Measurements from ENCODE around the gene ALPK3. TPM values are rescaled to one million over a fixed set of nuclear protein-coding genes. Genes with fewer than 3 reads are reported as not detected.
A peak's percentile ranks its signal among the peaks of the same experiment; 100 is the strongest.

ALPK3 gene
- polyA plus RNA-seq, 4 donors, result 0.22 to 8.0 (median 0.93) TPM

DNA sequence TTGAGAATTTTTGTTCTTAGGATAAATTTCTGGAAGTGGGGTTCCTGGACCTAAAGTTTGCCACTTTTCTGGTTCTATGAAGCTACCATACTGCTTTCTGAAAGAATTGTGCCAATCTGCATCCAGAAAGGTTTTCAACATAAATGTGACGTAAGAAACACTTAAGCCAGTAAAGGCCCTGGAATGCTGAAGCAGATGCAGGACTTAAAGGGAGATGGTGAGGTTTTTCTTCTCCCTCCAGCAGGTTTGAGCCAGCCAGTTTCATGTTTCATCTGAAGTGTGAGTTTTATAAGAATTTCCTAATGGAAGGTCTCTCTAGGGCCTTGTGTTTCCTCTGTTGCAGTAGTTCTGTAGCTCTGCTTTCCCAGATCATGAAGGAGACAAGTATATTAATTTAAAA is 35.7 kb upstream of the ALPK3 start:
- Histone ChIP-seq H3K4me3 (ENCODE audit: low read depth in 1 of 3, low read length in 3 of 3) (no peak overlapping the region), H3K36me3 (ENCODE audit: control insufficient read depth in 3 of 3, insufficient read depth in 2 of 3, low read depth in 1 of 3, low read length in 3 of 3) (peaks cover 8 to 60% (median 19%) of the 10 kb centered on the region in 3 donors), H3K4me1 (ENCODE audit: control insufficient read depth in 3 of 3, insufficient read depth in 2 of 3, low read depth in 1 of 3, low read length in 2 of 3) (peaks cover 0 to 4% (median 0%) of the 10 kb centered on the region in 3 donors), H3K27me3 (ENCODE audit: control insufficient read depth in 3 of 3, insufficient read depth in 3 of 3, low read length in 3 of 3) (no peaks in the 10 kb centered on the region), H3K27ac (ENCODE audit: low read depth in 1 of 3, low read length in 2 of 3) (no peak overlapping the region), H3K9me3 (ENCODE audit: control insufficient read depth in 2 of 2, insufficient read depth in 1 of 2, low read depth in 1 of 2, low read length in 1 of 2) (no peaks in the 10 kb centered on the region)
- no peak for FAIRE-seq
- 94 to 100% (median 100%) methylated on average over 1 of the region's 1 CpG for WGBS, 3 donors
- DNase-seq, result no peak

DNA sequence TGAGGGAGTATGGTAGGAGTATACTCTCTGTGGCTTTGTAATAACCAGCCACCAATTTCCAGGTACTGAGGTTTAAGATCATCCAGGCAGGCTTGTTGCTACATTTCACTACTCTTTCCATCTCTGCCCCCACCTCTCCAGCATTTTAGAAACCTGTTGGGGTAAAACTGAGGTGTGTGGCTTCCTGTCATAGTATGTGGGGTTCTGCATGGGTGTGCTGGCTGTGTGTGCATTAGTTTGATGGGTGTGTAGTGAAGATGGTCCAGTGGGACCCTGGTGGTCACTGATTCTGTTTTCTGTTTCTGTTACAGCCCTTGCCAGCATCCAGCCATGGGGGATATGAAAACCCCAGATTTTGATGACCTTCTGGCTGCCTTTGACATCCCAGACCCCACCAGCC is 34.8 kb upstream of the ALPK3 start:
- Histone ChIP-seq H3K4me3 (ENCODE audit: low read depth in 1 of 3, low read length in 3 of 3) (no peak overlapping the region), H3K36me3 (ENCODE audit: control insufficient read depth in 3 of 3, insufficient read depth in 2 of 3, low read depth in 1 of 3, low read length in 3 of 3) (peaks cover 8 to 64% (median 19%) of the 10 kb centered on the region in 3 donors), H3K27ac (ENCODE audit: low read depth in 1 of 3, low read length in 2 of 3) (no peak overlapping the region), H3K9me3 (ENCODE audit: control insufficient read depth in 2 of 2, insufficient read depth in 1 of 2, low read depth in 1 of 2, low read length in 1 of 2) (no peaks in the 10 kb centered on the region), H3K27me3 (ENCODE audit: control insufficient read depth in 3 of 3, insufficient read depth in 3 of 3, low read length in 3 of 3) (no peaks in the 10 kb centered on the region), H3K4me1 (ENCODE audit: control insufficient read depth in 3 of 3, insufficient read depth in 2 of 3, low read depth in 1 of 3, low read length in 2 of 3) (peaks cover 0 to 4% (median 0%) of the 10 kb centered on the region in 3 donors)
- FAIRE-seq (no peak), DNase-seq (no peak)

GRCh38 chr15:84783493-84784251 is 33.5 kb upstream of the ALPK3 start:
- 87 to 93% (median 88%) methylated on average over 12 of the region's 12 CpGs for WGBS, 3 donors
- Histone ChIP-seq H3K4me3 (ENCODE audit: low read depth in 1 of 3, low read length in 3 of 3) (no peak overlapping the region), H3K4me1 (ENCODE audit: control insufficient read depth in 3 of 3, insufficient read depth in 2 of 3, low read depth in 1 of 3, low read length in 2 of 3) (peaks cover 0 to 4% (median 0%) of the 10 kb centered on the region in 3 donors), H3K9me3 (ENCODE audit: control insufficient read depth in 2 of 2, insufficient read depth in 1 of 2, low read depth in 1 of 2, low read length in 1 of 2) (no peaks in the 10 kb centered on the region), H3K36me3 (ENCODE audit: control insufficient read depth in 3 of 3, insufficient read depth in 2 of 3, low read depth in 1 of 3, low read length in 3 of 3) (peaks cover 8 to 56% (median 19%) of the 10 kb centered on the region in 3 donors), H3K27me3 (ENCODE audit: control insufficient read depth in 3 of 3, insufficient read depth in 3 of 3, low read length in 3 of 3) (no peaks in the 10 kb centered on the region), H3K27ac (ENCODE audit: low read depth in 1 of 3, low read length in 2 of 3) (no peak overlapping the region)
- no peak for DNase-seq
- FAIRE-seq, result no peak

GRCh38 chr15:84784262-84784661 is 32.9 kb upstream of the ALPK3 start:
- Histone ChIP-seq H3K36me3 (ENCODE audit: control insufficient read depth in 3 of 3, insufficient read depth in 2 of 3, low read depth in 1 of 3, low read length in 3 of 3) (peaks cover 8 to 58% (median 19%) of the 10 kb centered on the region in 3 donors), H3K4me3 (ENCODE audit: low read depth in 1 of 3, low read length in 3 of 3) (no peak overlapping the region), H3K4me1 (ENCODE audit: control insufficient read depth in 3 of 3, insufficient read depth in 2 of 3, low read depth in 1 of 3, low read length in 2 of 3) (peaks cover 0 to 4% (median 0%) of the 10 kb centered on the region in 3 donors), H3K27ac (ENCODE audit: low read depth in 1 of 3, low read length in 2 of 3) (no peak overlapping the region), H3K9me3 (ENCODE audit: control insufficient read depth in 2 of 2, insufficient read depth in 1 of 2, low read depth in 1 of 2, low read length in 1 of 2) (no peaks in the 10 kb centered on the region), H3K27me3 (ENCODE audit: control insufficient read depth in 3 of 3, insufficient read depth in 3 of 3, low read length in 3 of 3) (no peaks in the 10 kb centered on the region)
- 93 to 96% (median 94%) methylated on average over 17 of the region's 17 CpGs for WGBS, 3 donors
- DNase-seq (no peak), FAIRE-seq (no peak)

DNA sequence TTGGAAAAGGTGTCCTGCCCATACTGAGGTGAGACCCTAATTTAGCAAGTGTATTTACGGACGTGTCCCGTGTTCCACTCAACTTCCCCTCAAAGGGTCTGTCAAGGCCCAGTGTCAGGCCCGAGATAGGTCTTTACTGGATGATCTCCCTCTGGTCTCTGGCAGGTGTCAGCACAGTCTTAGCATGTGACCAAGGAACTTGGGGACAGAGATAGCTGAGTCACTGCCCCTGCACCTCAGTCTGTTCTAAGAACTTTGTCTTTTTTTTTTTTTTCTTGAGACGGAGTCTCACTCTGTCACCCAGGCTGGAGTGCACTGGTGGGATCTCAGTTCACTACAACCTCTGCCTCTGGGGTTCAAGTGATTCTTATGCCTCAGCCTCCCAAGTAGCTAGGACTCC is 32.1 kb upstream of the ALPK3 start:
- Histone ChIP-seq H3K27me3 (ENCODE audit: control insufficient read depth in 3 of 3, insufficient read depth in 3 of 3, low read length in 3 of 3) (no peaks in the 10 kb centered on the region), H3K9me3 (ENCODE audit: control insufficient read depth in 2 of 2, insufficient read depth in 1 of 2, low read depth in 1 of 2, low read length in 1 of 2) (no peaks in the 10 kb centered on the region), H3K4me1 (ENCODE audit: control insufficient read depth in 3 of 3, insufficient read depth in 2 of 3, low read depth in 1 of 3, low read length in 2 of 3) (peaks cover 0 to 4% (median 0%) of the 10 kb centered on the region in 3 donors), H3K4me3 (ENCODE audit: low read depth in 1 of 3, low read length in 3 of 3) (no peak overlapping the region), H3K27ac (ENCODE audit: low read depth in 1 of 3, low read length in 2 of 3) (no peak overlapping the region), H3K36me3 (ENCODE audit: control insufficient read depth in 3 of 3, insufficient read depth in 2 of 3, low read depth in 1 of 3, low read length in 3 of 3) (peaks cover 8 to 62% (median 19%) of the 10 kb centered on the region in 3 donors)
- WGBS, 3 donors, result 82 to 95% (median 88%) methylated on average over 5 of the region's 5 CpGs
- FAIRE-seq (no peak), DNase-seq (peak in 1 of 2 donors; percentile 21)

- 52 to 72% (median 67%) methylated on average over 2 of the region's 2 CpGs for WGBS, 3 donors
- Histone ChIP-seq H3K4me3 (ENCODE audit: low read depth in 1 of 3, low read length in 3 of 3) (no peak overlapping the region), H3K27ac (ENCODE audit: low read depth in 1 of 3, low read length in 2 of 3) (no peak overlapping the region), H3K9me3 (ENCODE audit: control insufficient read depth in 2 of 2, insufficient read depth in 1 of 2, low read depth in 1 of 2, low read length in 1 of 2) (no peaks in the 10 kb centered on the region), H3K27me3 (ENCODE audit: control insufficient read depth in 3 of 3, insufficient read depth in 3 of 3, low read length in 3 of 3) (no peaks in the 10 kb centered on the region), H3K4me1 (ENCODE audit: control insufficient read depth in 3 of 3, insufficient read depth in 2 of 3, low read depth in 1 of 3, low read length in 2 of 3) (peaks cover 0 to 4% (median 0%) of the 10 kb centered on the region in 3 donors), H3K36me3 (ENCODE audit: control insufficient read depth in 3 of 3, insufficient read depth in 2 of 3, low read depth in 1 of 3, low read length in 3 of 3) (peaks cover 6 to 65% (median 18%) of the 10 kb centered on the region in 3 donors)
- DNase-seq (no peak), FAIRE-seq (no peak)
Observed at GRCh38 chr15:84788500-84788899, 28.7 kb upstream of the ALPK3 start.

DNA sequence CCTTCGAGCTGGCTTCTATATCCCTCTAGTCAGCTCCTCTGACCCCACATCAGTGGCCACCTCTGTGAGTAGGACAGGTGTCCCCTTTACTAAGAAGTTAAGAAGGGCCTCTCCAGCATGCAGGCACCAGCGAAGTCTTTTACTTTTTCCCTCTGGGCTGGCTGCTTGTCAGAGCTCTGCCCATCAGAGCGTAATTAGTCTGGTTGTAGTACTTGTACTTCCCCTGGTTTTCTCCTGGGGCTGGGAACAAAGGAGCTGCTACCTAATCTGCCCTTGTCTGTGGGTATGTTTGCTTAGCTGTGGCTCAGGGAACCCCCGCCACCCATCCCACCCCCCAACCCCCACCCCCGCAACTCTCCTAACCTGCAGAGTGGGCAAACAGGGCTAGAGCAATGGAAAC is 27.4 kb upstream of the ALPK3 start:
- Histone ChIP-seq H3K27me3 (ENCODE audit: control insufficient read depth in 3 of 3, insufficient read depth in 3 of 3, low read length in 3 of 3) (no peaks in the 10 kb centered on the region), H3K27ac (ENCODE audit: low read depth in 1 of 3, low read length in 2 of 3) (no peak overlapping the region), H3K4me1 (ENCODE audit: control insufficient read depth in 3 of 3, insufficient read depth in 2 of 3, low read depth in 1 of 3, low read length in 2 of 3) (peaks cover 0 to 4% (median 0%) of the 10 kb centered on the region in 3 donors), H3K9me3 (ENCODE audit: control insufficient read depth in 2 of 2, insufficient read depth in 1 of 2, low read depth in 1 of 2, low read length in 1 of 2) (no peaks in the 10 kb centered on the region), H3K4me3 (ENCODE audit: low read depth in 1 of 3, low read length in 3 of 3) (no peak overlapping the region), H3K36me3 (ENCODE audit: control insufficient read depth in 3 of 3, insufficient read depth in 2 of 3, low read depth in 1 of 3, low read length in 3 of 3) (peaks cover 8 to 56% (median 13%) of the 10 kb centered on the region in 3 donors)
- DNase-seq, result no peak
- no peak for FAIRE-seq
- 90 to 96% (median 94%) methylated on average over 5 of the region's 5 CpGs for WGBS, 3 donors

- H3K27ac ChIP-seq (ENCODE audit: low read depth in 1 of 3, low read length in 2 of 3), result no peak overlapping the region
- H3K4me1 ChIP-seq (ENCODE audit: control insufficient read depth in 3 of 3, insufficient read depth in 2 of 3, low read depth in 1 of 3, low read length in 2 of 3), result peaks cover 0 to 4% (median 0%) of the 10 kb centered on the region in 3 donors
- FAIRE-seq (no peak), DNase-seq (no peak)
- no peaks in the 10 kb centered on the region for H3K27me3 ChIP-seq (ENCODE audit: control insufficient read depth in 3 of 3, insufficient read depth in 3 of 3, low read length in 3 of 3)
- peaks cover 6 to 48% (median 10%) of the 10 kb centered on the region in 3 donors for H3K36me3 ChIP-seq (ENCODE audit: control insufficient read depth in 3 of 3, insufficient read depth in 2 of 3, low read depth in 1 of 3, low read length in 3 of 3)
- no peaks in the 10 kb centered on the region for H3K9me3 ChIP-seq (ENCODE audit: control insufficient read depth in 2 of 2, insufficient read depth in 1 of 2, low read depth in 1 of 2, low read length in 1 of 2)
- H3K4me3 ChIP-seq (ENCODE audit: low read depth in 1 of 3, low read length in 3 of 3), result no peak overlapping the region
- 95 to 98% (median 97%) methylated on average over 4 of the region's 4 CpGs for WGBS, 3 donors
Observed at GRCh38 chr15:84790676-84791075, 26.5 kb upstream of the ALPK3 start.

All from small intestine (tissue), 7 donors.